Body of pancreas (tissue), 4 donors: ENCODE data around the gene CD160.

Source experiments
- CTCF ChIP-seq, 7 experiments: fragments of 450-650 bp in 4 of 7; fragments of 200-600 bp in 3 of 7; sonication (generic) in 3 of 7; IDR thresholded peaks; one replicate each; pipeline ENCODE4 v1.5.1; 2016 to 2019; ENCODE audit warnings: antibody characterized with exemption in 7 of 7
- POLR2A ChIP-seq, 3 donors: fragments of 450-650 bp; IDR thresholded peaks; one replicate each; pipeline ENCODE4 v1.6.1; 2016; ENCODE audit warnings: antibody characterized with exemption in 3 of 3, mild to moderate bottlenecking in 2 of 3

DNA sequence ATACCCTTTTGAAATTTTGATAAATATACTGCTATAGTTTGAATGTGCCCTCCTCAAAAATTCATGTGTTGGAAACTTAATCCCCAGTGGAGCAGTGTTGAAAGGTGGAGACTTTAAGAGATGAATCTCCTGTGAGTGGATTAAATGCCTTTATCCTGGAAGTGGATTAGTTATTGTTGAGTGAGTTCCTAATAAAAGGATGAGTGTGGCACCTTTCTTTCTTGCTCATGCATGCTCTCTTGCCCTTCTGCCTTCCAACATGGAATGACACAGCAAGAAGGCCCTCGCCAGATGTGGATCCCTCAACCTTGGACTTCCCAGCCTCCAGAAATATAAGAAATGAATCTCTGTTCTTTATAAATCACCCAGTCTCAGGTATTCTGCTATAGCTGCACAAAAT, 51.8 kb downstream of the CD160 start:
- TF ChIP-seq CTCF (IDR thresholded peaks at IDR 0.05) (no peak), POLR2A (IDR thresholded peaks at IDR 0.05) (no peak)
